Measurements from ENCODE around the gene CDK9.
"Not testable (repeated sequence)": the region's sequence is repeated elsewhere in the genome, so short reads cannot be mapped to it uniquely, and the experiment has no call there.

The CDK9 gene

GRCh38 chr9:127755061-127756060, 30.5 kb upstream of the CDK9 start:
- Histone ChIP-seq H3K9me3 (ENCODE audit: insufficient read depth, low read length) (no peaks in the 10 kb centered on the region), H3K4me2 (ENCODE audit: low read length) (no peak overlapping the region), H3K36me3 (replicated peaks; ENCODE audit: low read depth, low read length) (peaks cover 21% of the 10 kb centered on the region), H3K79me2 (ENCODE audit: low read length) (no peaks in the 10 kb centered on the region), H3K4me1 (ENCODE audit: low read length) (no peaks in the 10 kb centered on the region), H2AFZ (ENCODE audit: low read depth, low read length) (no peak overlapping the region), H3K4me3 (ENCODE audit: low read length) (no peak overlapping the region), H3K27ac (ENCODE audit: low read length) (no peak overlapping the region), H3K9ac (ENCODE audit: low read length) (no peak overlapping the region), H3K27me3 (ENCODE audit: low read depth, low read length) (no peaks in the 10 kb centered on the region), H4K20me1 (ENCODE audit: insufficient read depth, low read length) (peaks cover 45% of the 10 kb centered on the region)
- TF ChIP-seq, protein P1, sequence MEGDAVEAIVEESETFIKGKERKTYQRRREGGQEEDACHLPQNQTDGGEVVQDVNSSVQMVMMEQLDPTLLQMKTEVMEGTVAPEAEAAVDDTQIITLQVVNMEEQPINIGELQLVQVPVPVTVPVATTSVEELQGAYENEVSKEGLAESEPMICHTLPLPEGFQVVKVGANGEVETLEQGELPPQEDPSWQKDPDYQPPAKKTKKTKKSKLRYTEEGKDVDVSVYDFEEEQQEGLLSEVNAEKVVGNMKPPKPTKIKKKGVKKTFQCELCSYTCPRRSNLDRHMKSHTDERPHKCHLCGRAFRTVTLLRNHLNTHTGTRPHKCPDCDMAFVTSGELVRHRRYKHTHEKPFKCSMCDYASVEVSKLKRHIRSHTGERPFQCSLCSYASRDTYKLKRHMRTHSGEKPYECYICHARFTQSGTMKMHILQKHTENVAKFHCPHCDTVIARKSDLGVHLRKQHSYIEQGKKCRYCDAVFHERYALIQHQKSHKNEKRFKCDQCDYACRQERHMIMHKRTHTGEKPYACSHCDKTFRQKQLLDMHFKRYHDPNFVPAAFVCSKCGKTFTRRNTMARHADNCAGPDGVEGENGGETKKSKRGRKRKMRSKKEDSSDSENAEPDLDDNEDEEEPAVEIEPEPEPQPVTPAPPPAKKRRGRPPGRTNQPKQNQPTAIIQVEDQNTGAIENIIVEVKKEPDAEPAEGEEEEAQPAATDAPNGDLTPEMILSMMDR (IDR thresholded peaks at IDR 0.05; ENCODE audit: low read depth, low read length), result no peak
- no peak for TF ChIP-seq EZH2phosphoT487 (IDR thresholded peaks at IDR 0.05; ENCODE audit: low read depth)

DNA sequence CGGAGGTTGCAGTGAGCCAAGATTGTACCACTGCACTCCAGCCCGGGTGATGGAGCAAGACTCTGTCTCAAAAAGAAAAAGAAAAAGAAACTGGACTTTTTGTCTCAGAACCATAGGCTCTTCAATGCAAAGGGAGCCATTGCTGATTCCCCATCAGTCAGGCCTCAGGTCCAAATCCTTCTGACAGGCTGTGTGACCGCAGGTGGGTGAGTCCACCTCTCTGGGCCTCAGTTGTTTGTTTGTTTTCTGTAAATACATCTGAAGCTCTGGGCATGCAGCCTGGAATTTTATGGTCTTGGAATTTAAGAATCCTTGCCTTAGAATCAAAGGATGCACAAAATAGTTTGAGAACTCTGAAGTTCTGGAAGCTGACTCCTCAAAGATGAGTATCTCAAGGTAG, 29.6 kb upstream of the CDK9 start:
- Histone ChIP-seq H3K9me3 (ENCODE audit: insufficient read depth, low read length) (no peaks in the 10 kb centered on the region), H3K36me3 (replicated peaks; ENCODE audit: low read depth, low read length) (peaks cover 14% of the 10 kb centered on the region), H3K27ac (ENCODE audit: low read length) (no peak overlapping the region), H3K9ac (ENCODE audit: low read length) (no peak overlapping the region), H3K79me2 (ENCODE audit: low read length) (no peaks in the 10 kb centered on the region), H3K4me3 (ENCODE audit: low read length) (no peak overlapping the region), H3K27me3 (ENCODE audit: low read depth, low read length) (no peaks in the 10 kb centered on the region), H3K4me1 (ENCODE audit: low read length) (no peaks in the 10 kb centered on the region), H3K4me2 (ENCODE audit: low read length) (no peak overlapping the region), H2AFZ (ENCODE audit: low read depth, low read length) (no peak overlapping the region), H4K20me1 (ENCODE audit: insufficient read depth, low read length) (peaks cover 36% of the 10 kb centered on the region)
- no peak for TF ChIP-seq EZH2phosphoT487 (IDR thresholded peaks at IDR 0.05; ENCODE audit: low read depth)
- TF ChIP-seq, protein P1 (IDR thresholded peaks at IDR 0.05; ENCODE audit: low read depth, low read length), result no peak

GRCh38 chr9:127756776-127757175, 29.1 kb upstream of the CDK9 start:
- Histone ChIP-seq H4K20me1 (ENCODE audit: insufficient read depth, low read length) (peaks cover 30% of the 10 kb centered on the region), H3K36me3 (replicated peaks; ENCODE audit: low read depth, low read length) (peaks cover 12% of the 10 kb centered on the region)
- H3K79me2 ChIP-seq (ENCODE audit: low read length); H2AFZ ChIP-seq (ENCODE audit: low read depth, low read length); H3K4me2 ChIP-seq (ENCODE audit: low read length); H3K27ac ChIP-seq (ENCODE audit: low read length); H3K4me1 ChIP-seq (ENCODE audit: low read length); H3K9ac ChIP-seq (ENCODE audit: low read length); H3K9me3 ChIP-seq (ENCODE audit: insufficient read depth, low read length); H3K4me3 ChIP-seq (ENCODE audit: low read length); H3K27me3 ChIP-seq (ENCODE audit: low read depth, low read length): not testable (repeated sequence)

GRCh38 chr9:127758843-127759242, 27.0 kb upstream of the CDK9 start:
- Histone ChIP-seq H3K79me2 (ENCODE audit: low read length) (no peaks in the 10 kb centered on the region), H2AFZ (ENCODE audit: low read depth, low read length) (no peak overlapping the region), H3K4me1 (ENCODE audit: low read length) (no peaks in the 10 kb centered on the region), H3K27ac (ENCODE audit: low read length) (no peak overlapping the region), H3K27me3 (ENCODE audit: low read depth, low read length) (no peaks in the 10 kb centered on the region), H3K36me3 (replicated peaks; ENCODE audit: low read depth, low read length) (peaks cover 15% of the 10 kb centered on the region), H3K4me3 (ENCODE audit: low read length) (no peak overlapping the region), H3K9me3 (ENCODE audit: insufficient read depth, low read length) (no peaks in the 10 kb centered on the region), H4K20me1 (ENCODE audit: insufficient read depth, low read length) (peaks cover 32% of the 10 kb centered on the region), H3K9ac (ENCODE audit: low read length) (no peak overlapping the region), H3K4me2 (ENCODE audit: low read length) (no peak overlapping the region)
- TF ChIP-seq EZH2phosphoT487 (IDR thresholded peaks at IDR 0.05; ENCODE audit: low read depth), result no peak
- TF ChIP-seq, protein P1 (IDR thresholded peaks at IDR 0.05; ENCODE audit: low read depth, low read length), result no peak
